ENCODE results near the gene DISC1.

DISC1 gene

GRCh38 chr1:232047473-232047872 lies 420.9 kb downstream of the DISC1 start:
- FAIRE-seq: no peak
- no peak for TF ChIP-seq POLR2A (IDR thresholded peaks at IDR 0.05; ENCODE audit: low read depth, low read length)
- DNase-seq (ENCODE audit: insufficient read length, low spot score): peak; percentile 7

GRCh38 chr1:232048481-232048880 lies 421.9 kb downstream of the DISC1 start:
- FAIRE-seq (no peak), DNase-seq (ENCODE audit: insufficient read length, low spot score) (no peak)
- TF ChIP-seq POLR2A (IDR thresholded peaks at IDR 0.05; ENCODE audit: low read depth, low read length): no peak

GRCh38 chr1:232049335-232049734 lies 422.7 kb downstream of the DISC1 start:
- TF ChIP-seq POLR2A (IDR thresholded peaks at IDR 0.05; ENCODE audit: low read depth, low read length): no peak
- no peak for FAIRE-seq
- no peak for DNase-seq (ENCODE audit: insufficient read length, low spot score)

- FAIRE-seq (no peak), DNase-seq (ENCODE audit: insufficient read length, low spot score) (no peak)
- TF ChIP-seq POLR2A (IDR thresholded peaks at IDR 0.05; ENCODE audit: low read depth, low read length): no peak
Measured at GRCh38 chr1:232057217-232057895, 430.8 kb downstream of the DISC1 start.

- FAIRE-seq (no peak), DNase-seq (ENCODE audit: insufficient read length, low spot score) (no peak)
- TF ChIP-seq POLR2A (IDR thresholded peaks at IDR 0.05; ENCODE audit: low read depth, low read length): no peak
Measured at GRCh38 chr1:232057896-232058274, 431.3 kb downstream of the DISC1 start.

- TF ChIP-seq POLR2A (IDR thresholded peaks at IDR 0.05; ENCODE audit: low read depth, low read length): no peak
- no peak for DNase-seq (ENCODE audit: insufficient read length, low spot score)
- no peak for FAIRE-seq
Measured at GRCh38 chr1:232059726-232060374, 433.3 kb downstream of the DISC1 start.

GRCh38 chr1:232062967-232063366 lies 436.4 kb downstream of the DISC1 start:
- TF ChIP-seq POLR2A (IDR thresholded peaks at IDR 0.05; ENCODE audit: low read depth, low read length): no peak
- DNase-seq (ENCODE audit: insufficient read length, low spot score): no peak
- FAIRE-seq: no peak

- no peak for DNase-seq (ENCODE audit: insufficient read length, low spot score)
- FAIRE-seq: no peak
- no peak for TF ChIP-seq POLR2A (IDR thresholded peaks at IDR 0.05; ENCODE audit: low read depth, low read length)
Measured at GRCh38 chr1:232066521-232066920, 439.9 kb downstream of the DISC1 start.

- FAIRE-seq: no peak
- no peak for TF ChIP-seq POLR2A (IDR thresholded peaks at IDR 0.05; ENCODE audit: low read depth, low read length)
- DNase-seq (ENCODE audit: insufficient read length, low spot score): no peak
Measured at GRCh38 chr1:232074265-232074664, 447.7 kb downstream of the DISC1 start.

- DNase-seq (ENCODE audit: insufficient read length, low spot score) (no peak), FAIRE-seq (no peak)
- no peak for TF ChIP-seq POLR2A (IDR thresholded peaks at IDR 0.05; ENCODE audit: low read depth, low read length)
Measured at GRCh38 chr1:232077809-232078208, 451.2 kb downstream of the DISC1 start.

- DNase-seq (ENCODE audit: insufficient read length, low spot score): no peak
- no peak for FAIRE-seq
- TF ChIP-seq POLR2A (IDR thresholded peaks at IDR 0.05; ENCODE audit: low read depth, low read length): no peak
Measured at GRCh38 chr1:232084584-232085223, 458.1 kb downstream of the DISC1 start.

- TF ChIP-seq POLR2A (IDR thresholded peaks at IDR 0.05; ENCODE audit: low read depth, low read length): no peak
- FAIRE-seq (no peak), DNase-seq (ENCODE audit: insufficient read length, low spot score) (no peak)
Measured at GRCh38 chr1:232090816-232091215, 464.2 kb downstream of the DISC1 start.
